Limb (tissue), 2 donors: ENCODE results near the gene CCDC141.
"Not testable (repeated sequence)": the region's sequence is repeated elsewhere in the genome, so short reads cannot be mapped to it uniquely, and the experiment has no call there.

Source experiments
- DNase-seq, 2 donors: peaks; one replicate each; pipeline ENCODE4 v3.0.0-alpha.2; 2016; ENCODE audit errors: extremely low spot score in 2 of 2

The CCDC141 gene

DNA sequence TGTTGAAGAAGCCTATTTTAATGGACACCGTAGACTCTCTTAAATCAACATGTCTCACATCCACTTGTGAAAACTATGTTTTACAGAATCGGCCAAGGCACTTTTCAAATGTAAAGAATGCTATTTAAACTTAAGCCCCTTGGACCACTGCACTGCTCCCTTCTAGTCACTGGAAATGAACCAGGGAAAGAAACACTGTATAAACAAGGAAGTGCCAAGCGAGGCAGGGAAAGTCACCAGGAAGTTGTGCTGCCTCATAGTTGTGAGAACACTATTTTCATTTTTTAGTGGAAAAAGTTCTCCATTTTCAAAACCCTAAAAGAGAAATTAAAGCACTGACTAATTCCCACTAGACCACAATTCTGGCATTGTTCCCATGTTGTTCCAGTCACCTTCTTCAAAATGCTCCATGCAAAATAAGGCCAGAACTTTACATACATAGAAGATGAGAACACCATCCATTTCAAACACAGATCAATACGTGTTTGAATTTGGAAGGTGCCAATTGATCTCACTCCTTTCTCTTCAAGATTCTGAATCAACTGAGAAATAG is 13.5 kb downstream of the CCDC141 start:
- no peak for DNase-seq

DNA sequence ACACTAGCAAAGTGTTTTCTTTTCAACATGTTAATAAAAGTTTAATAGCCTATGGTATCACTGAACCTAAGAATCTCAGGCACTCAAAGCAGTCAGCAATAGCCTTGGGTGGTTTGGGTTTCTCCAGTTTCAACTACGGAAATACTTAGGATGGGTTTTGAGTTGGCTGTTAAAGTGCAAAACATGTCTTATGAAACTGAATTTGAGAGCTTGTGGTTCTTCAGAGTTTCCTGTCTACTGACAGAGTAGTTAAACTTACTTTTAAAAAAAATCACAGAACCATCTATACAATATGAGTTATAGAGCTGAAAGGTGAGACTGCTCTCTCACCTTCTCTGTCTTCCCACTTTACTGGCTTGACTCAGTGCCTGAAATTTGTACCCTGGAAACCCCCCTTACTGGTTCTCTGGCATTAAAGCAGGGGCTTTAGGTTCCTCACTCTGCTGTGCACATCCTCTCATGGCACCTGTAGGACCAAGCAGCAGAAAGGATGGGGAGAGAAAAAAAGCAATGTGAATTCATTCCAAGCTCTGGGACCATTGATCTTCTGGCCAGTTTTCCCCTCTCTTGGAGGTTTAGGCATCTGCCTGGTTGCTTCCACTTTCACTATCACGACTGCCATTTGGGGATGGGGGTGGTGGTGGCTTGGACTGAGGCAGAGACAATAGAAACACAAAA is 18.1 kb downstream of the CCDC141 start:
- DNase-seq: no peak

DNA sequence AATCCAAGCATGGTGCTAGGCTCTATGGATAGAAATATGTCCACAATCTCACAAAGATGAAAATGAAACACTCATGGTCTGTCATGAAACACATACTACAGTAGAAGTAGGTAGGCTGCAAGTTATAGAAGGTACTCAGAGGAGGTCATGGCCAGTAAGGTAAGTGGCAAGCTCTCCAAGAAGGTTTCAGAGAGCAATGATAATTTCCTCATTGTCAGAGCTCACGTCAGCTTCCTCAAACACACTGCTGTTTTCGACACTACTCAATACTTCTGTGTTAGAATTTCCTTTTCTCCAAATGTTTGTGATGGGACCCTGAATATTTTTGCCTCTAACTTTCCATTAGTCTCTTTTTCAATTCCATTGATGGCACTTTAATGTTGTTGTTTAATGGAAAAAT is 25.5 kb downstream of the CCDC141 start:
- DNase-seq: no peak

DNA sequence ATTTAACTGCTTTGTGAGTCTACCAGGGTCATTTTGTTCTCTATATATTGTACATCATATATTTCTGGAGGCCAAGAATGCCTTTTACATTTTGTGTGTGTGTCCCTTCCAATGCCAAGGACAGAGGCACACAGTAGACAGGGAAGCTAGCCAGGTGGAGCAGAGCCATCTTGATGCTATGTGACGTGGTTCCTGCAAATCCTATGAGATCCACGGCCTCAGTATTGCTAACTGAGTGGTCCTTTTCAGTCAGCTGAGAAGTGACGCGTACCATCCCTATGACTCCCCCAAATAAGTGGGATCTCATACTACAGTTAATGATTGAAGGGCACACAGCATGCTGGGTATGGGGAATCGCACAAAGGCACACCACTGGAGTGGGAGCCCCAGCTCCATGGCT is 27.3 kb downstream of the CCDC141 start:
- no peak for DNase-seq

DNA sequence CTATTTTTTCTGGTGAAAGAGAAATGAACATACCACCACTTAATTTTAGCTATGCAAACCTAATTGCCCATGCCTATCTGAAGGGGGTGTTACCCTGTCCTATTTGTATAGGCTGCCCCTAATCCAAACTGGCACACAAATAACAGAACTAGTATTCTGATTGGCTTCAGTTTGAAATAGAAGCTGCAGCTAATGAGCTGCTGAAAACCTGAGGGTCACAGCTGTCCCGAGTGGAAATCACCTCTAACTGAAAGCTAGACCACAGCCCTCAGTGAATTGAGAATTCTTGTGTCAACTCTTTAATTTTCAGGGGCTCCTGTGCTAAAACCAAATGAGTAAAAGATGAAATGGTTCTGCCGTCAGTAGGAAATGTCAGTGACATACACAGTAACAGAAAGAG is 28.7 kb downstream of the CCDC141 start:
- DNase-seq: no peak

DNA sequence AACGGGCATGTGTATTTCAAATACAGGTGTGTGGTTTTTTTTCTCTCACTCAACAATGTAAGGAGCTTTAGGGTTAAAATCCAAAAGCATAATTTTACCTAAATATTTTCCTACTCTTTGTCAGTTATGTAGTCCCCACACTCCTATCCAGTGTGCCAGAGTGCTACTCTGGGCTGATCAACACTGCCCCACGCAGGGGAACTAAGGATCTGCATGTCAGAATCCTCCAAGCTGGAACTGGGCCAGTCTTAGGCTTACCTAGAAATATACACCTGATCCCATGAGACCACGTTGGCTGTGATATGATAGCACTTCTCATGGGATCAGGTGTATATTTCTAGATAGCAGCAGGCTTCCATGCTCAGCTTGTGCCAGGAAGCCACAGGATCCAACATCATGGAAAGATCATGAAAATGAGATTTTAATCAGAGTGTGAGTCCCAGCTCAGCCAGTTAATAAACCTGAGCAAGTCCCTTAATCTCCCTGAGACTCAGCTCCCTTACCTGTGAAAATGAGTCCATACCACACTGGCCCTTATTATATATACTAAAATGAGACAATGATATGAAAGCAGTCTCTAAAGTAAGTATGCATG is 29.7 kb downstream of the CCDC141 start:
- peak in 1 of 2 donors; percentile 30 for DNase-seq

DNA sequence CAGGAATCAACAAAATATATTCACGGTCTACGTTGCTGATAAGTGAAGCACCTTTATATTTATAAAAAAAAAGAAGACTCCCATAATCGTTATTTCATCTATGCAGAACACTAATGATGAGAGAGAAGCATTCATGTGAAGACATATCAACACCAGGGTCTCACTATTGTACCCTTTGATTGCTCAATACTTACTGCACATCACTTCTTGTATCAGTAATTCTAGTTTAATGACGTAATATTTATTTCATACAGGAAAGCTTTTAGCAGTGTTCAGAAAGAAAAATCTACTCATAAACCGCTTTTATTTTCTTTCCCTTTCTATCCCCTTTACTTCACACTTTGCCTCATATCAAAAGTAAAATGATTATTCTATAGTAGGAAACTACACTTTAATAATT is 30.7 kb downstream of the CCDC141 start:
- DNase-seq: no peak

DNA sequence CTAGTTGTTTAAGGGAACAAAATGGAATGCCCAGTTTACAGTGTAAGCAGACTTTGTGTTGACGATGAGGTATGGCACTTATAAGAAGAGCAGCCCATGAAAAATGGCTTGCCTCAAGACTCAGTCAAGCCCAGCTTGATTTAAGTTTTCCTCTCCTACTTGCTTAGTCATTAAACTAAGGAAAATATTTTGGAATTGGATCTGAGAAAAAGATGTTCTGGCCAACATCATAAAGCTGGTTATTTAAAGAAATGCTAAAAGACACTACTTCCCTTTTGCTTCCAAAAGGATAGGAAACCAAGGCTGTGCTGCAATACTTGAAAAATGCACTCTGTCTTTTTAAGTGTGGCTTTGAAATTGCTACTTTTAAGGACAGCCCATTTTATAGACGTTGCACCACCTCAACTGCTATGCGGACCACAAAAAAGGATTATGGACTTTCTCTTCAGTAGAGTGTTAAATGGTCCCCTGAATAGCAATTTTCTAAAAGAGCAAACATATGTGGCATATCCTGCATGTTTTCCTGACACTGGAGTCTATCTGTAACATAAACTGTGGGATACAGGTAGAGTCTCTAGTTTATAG is 32.1 kb downstream of the CCDC141 start:
- no peak for DNase-seq

DNA sequence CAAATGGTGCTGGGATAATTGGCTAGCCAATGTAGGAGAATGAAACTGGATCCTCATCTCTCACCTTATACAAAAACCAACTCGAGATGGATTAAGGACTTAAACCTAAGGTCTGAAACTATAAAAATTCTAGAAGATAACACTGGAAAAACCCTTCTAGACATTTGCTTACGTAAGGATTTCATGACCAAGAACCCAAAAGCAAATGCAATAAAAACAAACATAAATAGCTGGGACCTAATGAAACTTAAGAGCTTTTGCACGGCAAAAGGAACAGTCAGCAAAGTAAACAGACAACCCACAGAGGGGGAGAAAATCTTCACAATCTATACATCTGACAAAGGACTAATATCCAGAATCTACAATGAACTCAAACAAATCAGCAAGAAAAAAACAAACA is 35.7 kb downstream of the CCDC141 start:
- DNase-seq: not testable (repeated sequence)

DNA sequence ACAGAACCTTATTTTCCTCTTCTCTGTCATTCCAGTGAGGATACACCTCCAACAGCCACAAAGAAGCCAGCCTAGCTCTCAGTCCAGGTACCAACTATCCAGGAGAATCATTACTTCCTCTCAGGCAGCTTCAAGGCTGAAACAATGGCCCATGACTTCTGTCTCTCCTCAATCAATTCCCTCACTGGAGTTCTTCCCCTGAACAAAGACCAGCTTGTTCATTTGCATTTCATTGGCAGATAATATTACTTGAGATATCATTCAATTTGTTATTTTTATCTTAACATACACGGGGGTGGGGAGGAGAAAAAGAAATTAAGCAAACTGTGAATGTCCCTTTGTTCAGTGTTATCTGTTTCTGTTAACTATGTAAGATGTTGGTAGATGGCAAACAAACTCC is 44.0 kb downstream of the CCDC141 start:
- DNase-seq: no peak

DNA sequence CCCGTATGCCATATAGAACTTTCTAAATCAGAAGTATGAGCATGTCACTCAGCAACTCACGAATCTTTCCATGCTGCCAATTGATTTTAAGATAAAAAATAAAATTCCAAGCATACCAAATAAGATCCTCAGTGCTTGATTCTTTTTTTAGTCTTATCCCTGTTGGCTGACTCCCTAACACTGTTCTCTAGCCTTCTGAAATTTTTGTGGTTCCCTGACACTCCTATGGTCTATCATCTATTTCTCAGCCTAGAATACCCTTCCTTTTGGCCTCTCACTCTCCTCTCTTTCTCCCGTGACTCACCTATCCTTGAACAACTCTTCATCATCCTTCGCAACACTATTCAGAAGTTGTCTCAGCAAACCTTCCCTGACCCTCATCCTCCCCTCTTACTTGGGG is 50.5 kb downstream of the CCDC141 start:
- DNase-seq: no peak

DNA sequence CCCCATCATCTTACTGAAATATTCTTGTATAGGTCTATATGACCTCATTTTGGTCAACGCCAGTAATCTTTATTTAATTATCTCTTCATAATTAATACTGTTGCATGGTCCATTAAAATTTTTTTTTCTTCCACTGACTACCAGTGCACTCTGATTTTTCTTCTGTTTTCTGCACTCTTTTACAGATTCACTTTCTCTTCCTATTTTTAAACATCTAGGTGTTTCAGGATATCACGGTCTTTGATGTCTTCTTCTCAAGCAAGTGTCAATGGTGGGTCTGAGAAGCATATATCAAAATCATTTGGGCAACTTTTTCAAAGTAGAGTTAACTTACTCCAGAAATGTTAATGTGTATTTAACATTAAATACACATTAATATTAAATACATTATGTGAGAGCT is 51.4 kb downstream of the CCDC141 start:
- DNase-seq: no peak

DNA sequence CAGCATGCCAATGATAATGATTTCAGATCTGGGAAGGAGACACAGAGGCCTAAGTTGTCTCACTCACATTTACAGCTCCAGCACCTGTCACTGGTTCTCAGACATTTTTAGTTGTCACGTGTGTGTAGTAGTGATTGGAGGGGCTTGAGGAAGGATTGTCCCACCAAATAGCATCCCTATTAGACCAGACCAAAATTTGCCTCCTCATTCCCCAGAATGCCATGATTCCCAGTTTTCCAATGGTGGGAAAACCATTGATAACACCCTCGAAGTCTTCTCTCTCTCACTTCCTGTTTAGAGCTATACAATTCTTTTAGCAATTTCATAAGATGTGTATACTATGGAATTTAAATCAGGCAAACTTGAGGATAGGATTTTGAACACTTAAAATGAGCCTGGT is 52.5 kb downstream of the CCDC141 start:
- DNase-seq: no peak

DNA sequence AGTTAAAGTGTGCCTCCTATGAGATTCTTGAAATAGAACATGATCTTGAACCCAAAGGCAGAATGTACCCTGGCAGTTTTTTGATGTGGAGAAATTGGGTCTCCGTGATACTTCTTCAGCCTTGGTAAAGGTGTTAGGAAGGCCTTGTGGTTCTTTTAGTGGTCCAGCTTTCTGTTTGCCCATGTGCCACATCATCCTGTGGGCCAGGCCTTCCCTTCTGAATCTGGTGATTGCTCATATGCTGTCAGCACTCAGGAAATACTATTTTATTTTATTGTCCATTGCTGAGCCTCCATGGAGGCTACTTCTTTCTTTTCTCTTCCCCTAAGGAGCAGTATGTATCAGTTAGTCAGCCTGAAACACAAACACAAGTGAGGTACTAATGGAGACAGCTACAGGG is 52.9 kb downstream of the CCDC141 start:
- DNase-seq: no peak

DNA sequence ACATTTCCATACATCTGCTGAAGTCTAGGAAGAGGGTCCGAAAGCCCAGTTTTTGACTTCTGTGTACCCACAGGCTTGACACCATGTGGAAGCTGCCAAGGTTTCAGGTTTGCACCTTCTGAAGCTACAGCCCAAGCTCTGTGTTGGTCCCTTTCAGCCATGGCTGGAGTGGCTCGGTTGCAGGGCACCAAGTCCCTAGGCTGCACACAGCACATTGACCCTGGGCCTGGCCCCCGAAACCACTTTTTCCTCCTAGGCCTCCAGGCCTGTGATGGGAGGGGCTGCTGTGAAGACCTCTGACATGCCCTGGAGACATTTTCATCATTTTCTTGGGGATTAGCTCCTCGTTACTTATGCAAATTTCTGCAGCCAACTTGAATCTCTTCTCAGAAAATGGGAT is 55.7 kb downstream of the CCDC141 start:
- no peak for DNase-seq

DNA sequence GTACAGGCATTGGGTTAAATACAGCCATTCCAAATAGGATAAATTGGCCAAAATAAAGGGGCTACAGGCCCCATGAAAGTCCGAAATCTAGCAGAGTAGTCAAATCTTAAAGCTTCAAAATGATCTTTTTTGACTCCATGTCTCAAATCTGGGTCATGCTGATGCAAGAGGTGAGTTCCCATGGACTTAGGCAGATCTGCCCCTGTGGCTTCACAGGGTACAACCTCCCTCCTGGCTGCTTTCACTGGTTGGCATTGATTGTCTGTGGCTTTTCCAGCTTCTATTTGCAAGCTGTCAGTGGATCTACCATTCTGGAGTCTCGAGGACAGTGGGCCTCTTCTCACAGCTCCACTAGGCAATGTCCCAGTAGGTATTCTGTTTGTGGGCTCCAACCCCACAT is 56.1 kb downstream of the CCDC141 start:
- no peak for DNase-seq

DNA sequence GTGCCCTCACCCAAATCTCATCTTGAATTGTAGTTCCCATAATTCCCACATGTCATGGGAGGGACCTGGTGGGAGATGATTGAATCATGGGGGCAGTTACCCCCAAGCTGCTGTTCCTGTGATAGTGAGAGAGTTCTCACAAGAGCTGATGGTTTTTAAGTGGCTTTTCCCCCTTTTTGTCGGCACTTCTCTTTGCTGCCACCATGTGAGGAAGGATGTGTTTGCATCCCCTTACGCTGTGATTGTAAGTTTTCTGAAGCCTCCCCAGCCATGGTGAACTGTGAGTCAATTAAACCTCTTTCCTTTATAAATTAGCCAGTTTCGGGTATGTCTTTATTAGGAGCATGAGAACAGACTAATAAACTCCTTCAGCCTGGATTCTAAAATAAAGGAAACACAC is 57.2 kb downstream of the CCDC141 start:
- DNase-seq: not testable (repeated sequence)

DNA sequence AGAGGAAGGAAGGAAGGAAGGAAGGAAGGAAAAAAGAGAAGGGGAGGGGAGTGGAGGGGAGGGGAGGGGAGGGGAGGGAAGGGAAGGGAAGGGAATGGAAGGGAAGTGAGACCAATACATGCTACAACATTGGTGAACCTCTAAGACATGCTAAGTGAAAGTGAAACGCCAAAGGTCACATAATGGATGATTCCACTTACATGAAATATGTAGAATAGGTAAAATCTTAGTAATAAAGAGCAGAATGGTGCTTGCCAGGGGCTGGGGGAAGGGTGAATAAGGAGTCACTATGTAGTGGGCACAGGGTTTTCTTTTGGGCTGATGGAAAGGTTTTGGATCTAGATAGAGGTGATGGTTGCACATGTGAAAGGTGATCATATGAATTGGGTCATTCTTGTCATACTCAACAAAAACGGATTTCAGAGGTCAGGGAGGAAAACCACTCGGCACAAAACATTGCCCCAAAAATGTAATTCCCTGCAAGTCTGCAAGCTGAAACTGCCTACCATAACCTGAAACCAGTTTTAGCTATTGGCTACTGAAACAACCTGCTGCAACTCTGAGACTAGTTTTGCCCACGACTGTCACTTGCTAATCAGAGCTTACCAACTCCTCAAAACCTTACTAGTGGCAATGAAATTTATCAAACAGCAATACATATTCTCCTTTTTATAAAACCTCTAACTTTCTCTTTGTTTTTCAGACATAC is 59.2 kb downstream of the CCDC141 start:
- no peak for DNase-seq

DNA sequence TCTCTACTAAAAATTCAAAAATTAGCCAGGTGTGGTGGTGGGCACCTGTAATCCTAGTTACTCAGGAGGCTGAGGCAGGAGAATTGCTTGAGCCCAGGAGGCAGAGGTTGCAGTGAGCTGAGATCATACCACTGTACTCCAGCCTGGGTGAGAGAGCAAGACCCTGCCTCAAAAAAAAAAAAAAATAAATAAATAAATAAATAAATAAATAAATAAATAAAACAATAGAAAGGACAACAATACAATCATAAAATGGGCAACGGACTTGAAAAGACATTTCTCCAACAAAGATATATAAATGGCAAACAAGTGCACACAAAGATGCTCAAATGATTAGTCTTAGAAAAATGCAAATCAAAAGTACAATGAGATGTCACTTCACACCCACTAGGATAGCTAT is 60.5 kb downstream of the CCDC141 start:
- not testable (repeated sequence) for DNase-seq

DNA sequence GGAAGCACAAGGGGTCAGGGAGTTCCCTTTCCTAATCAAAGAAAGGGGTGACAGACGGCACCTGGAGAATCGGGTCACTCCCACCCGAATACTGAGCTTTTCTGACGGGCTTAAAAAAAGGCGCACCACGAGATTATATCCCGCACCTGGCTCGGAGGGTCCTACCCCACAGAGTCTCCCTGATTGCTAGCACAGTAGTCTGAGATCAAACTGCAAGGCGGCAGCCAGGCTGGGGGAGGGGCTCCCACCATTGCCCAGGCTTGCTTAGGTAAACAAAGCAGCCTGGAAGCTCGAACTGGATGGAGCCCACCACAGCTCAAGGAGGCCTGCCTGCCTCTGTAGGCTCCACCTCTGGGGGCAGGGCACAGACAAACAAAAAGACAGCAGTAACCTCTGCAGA is 67.3 kb downstream of the CCDC141 start:
- not testable (repeated sequence) for DNase-seq

DNA sequence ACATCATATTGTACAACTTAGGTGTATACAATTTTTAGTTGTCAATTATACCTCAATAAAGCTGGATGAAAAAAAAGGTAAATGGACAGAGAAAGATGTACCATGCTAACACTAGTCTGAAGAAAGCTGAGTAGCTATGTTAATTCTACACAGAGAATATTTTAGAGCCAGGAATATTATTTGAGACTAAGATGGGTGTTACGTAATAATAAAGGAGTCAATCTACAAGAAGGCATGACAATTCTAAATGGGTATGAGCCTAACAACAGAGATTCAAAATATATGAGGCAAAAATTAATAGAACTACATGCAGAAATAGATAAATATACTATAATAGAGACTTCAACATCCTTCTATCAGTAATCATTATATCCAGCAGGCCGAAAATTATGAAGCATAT is 69.1 kb downstream of the CCDC141 start:
- DNase-seq: no peak

DNA sequence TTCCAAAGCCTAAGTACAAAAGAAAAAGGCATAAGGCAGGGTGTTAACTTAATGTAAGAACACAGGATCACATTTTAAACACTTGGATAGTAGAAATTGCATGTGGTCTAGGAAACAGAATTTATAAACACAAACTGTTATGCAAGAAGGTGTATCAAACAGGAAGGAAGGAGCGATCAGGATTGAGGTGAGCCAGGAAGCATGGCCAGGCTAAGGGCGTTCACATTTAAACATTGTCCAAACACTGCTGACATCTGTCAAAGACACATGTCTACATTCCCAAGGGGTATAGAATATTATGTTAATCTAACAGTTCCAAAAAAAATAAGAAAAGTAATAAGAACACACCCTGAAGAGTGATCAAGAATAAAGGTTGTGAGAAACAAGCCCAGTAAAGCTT is 71.3 kb downstream of the CCDC141 start:
- DNase-seq: no peak
